Vagina (tissue), 2 donors: ENCODE measurements around the gene SPSB1. TPM values are rescaled to one million over a fixed set of nuclear protein-coding genes. Genes with fewer than 3 reads are reported as not detected.

ENCODE experiments used
- DNase-seq, 2 donors: peaks; one replicate each; pipeline ENCODE4 v3.0.0-alpha.2; 2017; ENCODE audit errors: extremely low spot score in 2 of 2
- H3K27ac ChIP-seq: fragments of 200-600 bp; sonication (generic); one replicate; pipeline ENCODE4 v1.5.1; 2019
- H3K27me3 ChIP-seq: fragments of 200-600 bp; sonication (generic); one replicate; pipeline ENCODE4 v1.5.1; 2019
- H3K36me3 ChIP-seq, 2 donors: fragments of 200-600 bp; sonication (generic); one replicate each; pipeline ENCODE4 v1.5.1; 2017 to 2019
- H3K4me1 ChIP-seq: fragments of 200-600 bp; sonication (generic); one replicate; pipeline ENCODE4 v1.5.1; 2019
- H3K4me3 ChIP-seq, 2 donors: fragments of 200-600 bp; sonication (generic); 1 replicate in 1 of 2; 2 replicates in 1 of 2; pipeline ENCODE4 v1.5.1; 2016 to 2019
- H3K9me3 ChIP-seq: fragments of 200-600 bp; sonication (generic); one replicate; pipeline ENCODE4 v1.5.1; 2019
- POLR2A ChIP-seq, 2 donors: fragments of 450-650 bp; IDR thresholded peaks; one replicate each; pipeline ENCODE4 v1.6.1; 2017; ENCODE audit warnings: antibody characterized with exemption in 2 of 2, mild to moderate bottlenecking in 2 of 2, moderate library complexity in 2 of 2
- POLR2AphosphoS5 ChIP-seq, 2 donors: sonication (generic); formaldehyde crosslinking; IDR thresholded peaks; one replicate each; pipeline ENCODE4 v1.9.0; 2017; ENCODE audit warnings: antibody characterized with exemption in 2 of 2, mild to moderate bottlenecking in 2 of 2, low read depth in 1 of 2; ENCODE audit not compliant: insufficient read depth in 1 of 2
- intact Hi-C: fragments of 100-400 bp; cut with DNase I; formaldehyde crosslinking; loops from one replicate; pipeline ENCODE4 v1.15.1; 2023
- total RNA-seq: library from RNA; depleted of rRNA; stranded (reverse); fragments of >200 nt; gene quantifications from one replicate; pipeline ENCODE4 v1.2.3, GENCODE V29; 2016
- TF ChIP-seq, protein P1 (sequence below), 3 experiments: fragments of 450-650 bp in 2 of 3; fragments of 200-600 bp in 1 of 3; sonication (generic) in 1 of 3; IDR thresholded peaks; one replicate each; pipeline ENCODE4 v1.5.1; 2017 to 2019; ENCODE audit warnings: antibody characterized with exemption in 3 of 3, mild to moderate bottlenecking in 2 of 3, moderate library complexity in 2 of 3

SPSB1 gene
- total RNA-seq, 1 donor from 2014 or later = 40.0 TPM

DNA sequence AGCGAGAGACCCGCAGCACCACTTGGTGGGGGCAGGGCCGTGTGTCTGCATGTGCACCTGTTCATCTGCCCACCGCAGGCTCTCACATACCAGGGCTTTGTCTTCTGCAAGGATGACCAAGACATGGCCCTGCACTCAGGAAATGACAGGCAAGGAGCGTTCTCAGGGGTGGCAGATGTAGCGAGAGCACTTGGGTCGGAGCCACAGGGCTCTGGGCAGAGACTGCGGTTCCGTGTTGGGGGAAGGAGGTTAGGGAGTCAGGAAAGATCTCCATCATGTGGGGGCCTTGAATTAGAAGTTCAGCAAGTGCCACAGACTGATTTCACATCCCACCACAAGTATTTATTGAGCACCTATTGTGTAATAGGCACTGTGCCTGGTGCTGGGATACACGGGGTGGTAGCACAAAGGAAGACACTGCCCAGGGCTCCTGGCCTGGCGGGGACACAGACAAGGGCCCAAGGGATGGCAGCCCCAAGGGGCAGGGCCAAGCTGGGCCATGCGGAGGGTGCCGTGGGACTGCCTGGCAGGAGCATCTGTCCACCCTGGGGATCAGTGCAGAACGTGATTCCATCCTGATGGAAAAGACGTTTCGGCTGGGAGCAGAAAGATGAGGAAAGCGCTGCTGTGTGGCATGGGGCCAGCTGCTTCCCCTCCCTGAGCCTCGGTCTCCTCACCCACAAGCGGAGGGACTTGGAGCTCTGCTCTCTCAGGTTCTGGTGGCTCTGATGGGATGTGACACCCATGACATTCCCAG, 11.4 kb upstream of the SPSB1 start:
- DNase-seq = no peak
- intact Hi-C loops = no loop called here
- Histone ChIP-seq H3K36me3 (no peaks in the 10 kb centered on the region), H3K9me3 (no peaks in the 10 kb centered on the region), H3K27ac (peak overlapping the region; percentile 33), H3K4me3 (no peak overlapping the region), H3K4me1 (peaks cover 25% of the 10 kb centered on the region), H3K27me3 (no peaks in the 10 kb centered on the region)
- TF ChIP-seq POLR2AphosphoS5 (IDR thresholded peaks at IDR 0.05; ENCODE audit: insufficient read depth in 1 of 2, low read depth in 1 of 2) (peak in 1 of 2 donors; percentile 44), POLR2A (IDR thresholded peaks at IDR 0.05) (no peak)
- TF ChIP-seq, protein P1, sequence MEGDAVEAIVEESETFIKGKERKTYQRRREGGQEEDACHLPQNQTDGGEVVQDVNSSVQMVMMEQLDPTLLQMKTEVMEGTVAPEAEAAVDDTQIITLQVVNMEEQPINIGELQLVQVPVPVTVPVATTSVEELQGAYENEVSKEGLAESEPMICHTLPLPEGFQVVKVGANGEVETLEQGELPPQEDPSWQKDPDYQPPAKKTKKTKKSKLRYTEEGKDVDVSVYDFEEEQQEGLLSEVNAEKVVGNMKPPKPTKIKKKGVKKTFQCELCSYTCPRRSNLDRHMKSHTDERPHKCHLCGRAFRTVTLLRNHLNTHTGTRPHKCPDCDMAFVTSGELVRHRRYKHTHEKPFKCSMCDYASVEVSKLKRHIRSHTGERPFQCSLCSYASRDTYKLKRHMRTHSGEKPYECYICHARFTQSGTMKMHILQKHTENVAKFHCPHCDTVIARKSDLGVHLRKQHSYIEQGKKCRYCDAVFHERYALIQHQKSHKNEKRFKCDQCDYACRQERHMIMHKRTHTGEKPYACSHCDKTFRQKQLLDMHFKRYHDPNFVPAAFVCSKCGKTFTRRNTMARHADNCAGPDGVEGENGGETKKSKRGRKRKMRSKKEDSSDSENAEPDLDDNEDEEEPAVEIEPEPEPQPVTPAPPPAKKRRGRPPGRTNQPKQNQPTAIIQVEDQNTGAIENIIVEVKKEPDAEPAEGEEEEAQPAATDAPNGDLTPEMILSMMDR (IDR thresholded peaks at IDR 0.05) = no peak

- H3K27ac ChIP-seq = peak overlapping the region; percentile 33
- H3K27me3 ChIP-seq = no peaks in the 10 kb centered on the region
- H3K36me3 ChIP-seq = no peaks in the 10 kb centered on the region
- H3K9me3 ChIP-seq = no peaks in the 10 kb centered on the region
- no peak for TF ChIP-seq POLR2A (IDR thresholded peaks at IDR 0.05)
- TF ChIP-seq, protein P1 (IDR thresholded peaks at IDR 0.05) = no peak
- TF ChIP-seq POLR2AphosphoS5 (IDR thresholded peaks at IDR 0.05; ENCODE audit: insufficient read depth in 1 of 2, low read depth in 1 of 2) = no peak
- H3K4me1 ChIP-seq = peaks cover 25% of the 10 kb centered on the region
- intact Hi-C loops = no loop called here
- DNase-seq = no peak
- H3K4me3 ChIP-seq = no peak overlapping the region
Measured at GRCh38 chr1:9281908-9282695, 10.6 kb upstream of the SPSB1 start.

DNA sequence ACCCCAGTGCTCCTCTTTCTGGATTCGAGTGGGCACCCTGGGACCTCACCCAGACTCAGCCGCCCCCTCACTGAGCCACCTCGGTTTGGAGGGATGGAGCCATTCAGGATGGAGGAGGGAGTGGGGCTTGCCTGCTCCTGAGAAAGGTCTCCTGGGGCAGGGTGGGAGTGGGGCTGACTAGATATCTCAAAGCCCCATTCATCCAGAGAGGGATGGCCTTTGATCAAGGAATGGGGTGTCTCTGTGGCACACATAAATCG, 10.1 kb upstream of the SPSB1 start:
- intact Hi-C loops = no loop called here
- H3K36me3 ChIP-seq = no peaks in the 10 kb centered on the region
- no peak overlapping the region for H3K4me3 ChIP-seq
- H3K4me1 ChIP-seq = peaks cover 25% of the 10 kb centered on the region
- TF ChIP-seq, protein P1 (IDR thresholded peaks at IDR 0.05) = no peak
- TF ChIP-seq POLR2A (IDR thresholded peaks at IDR 0.05) (no peak), POLR2AphosphoS5 (IDR thresholded peaks at IDR 0.05; ENCODE audit: insufficient read depth in 1 of 2, low read depth in 1 of 2) (no peak)
- no peaks in the 10 kb centered on the region for H3K27me3 ChIP-seq
- no peak overlapping the region for H3K27ac ChIP-seq
- no peaks in the 10 kb centered on the region for H3K9me3 ChIP-seq
- no peak for DNase-seq

DNA sequence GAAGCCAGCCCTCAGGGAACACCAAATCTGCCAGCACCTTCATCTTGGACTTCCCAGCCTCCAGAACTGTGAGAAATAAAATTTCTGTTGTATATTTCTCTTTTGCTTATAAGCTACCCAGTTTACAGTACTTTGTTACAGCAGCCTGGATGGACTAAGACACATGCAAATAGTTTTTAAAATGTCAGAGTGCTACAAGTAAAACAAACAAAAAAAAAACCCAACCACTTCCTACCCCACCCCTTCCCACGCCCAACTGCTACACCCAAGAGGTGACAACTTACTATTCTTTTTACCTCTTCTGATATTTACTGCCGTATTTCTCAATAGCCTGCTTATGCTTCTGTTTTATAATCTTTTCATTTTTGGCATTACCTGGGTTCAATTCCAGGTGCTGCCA, 8.6 kb upstream of the SPSB1 start:
- H3K27ac ChIP-seq = no peak overlapping the region
- peaks cover 6% of the 10 kb centered on the region for H3K9me3 ChIP-seq
- H3K4me3 ChIP-seq = no peak overlapping the region
- TF ChIP-seq POLR2A (IDR thresholded peaks at IDR 0.05) = no peak
- TF ChIP-seq POLR2AphosphoS5 (IDR thresholded peaks at IDR 0.05; ENCODE audit: insufficient read depth in 1 of 2, low read depth in 1 of 2) = no peak
- TF ChIP-seq, protein P1 (IDR thresholded peaks at IDR 0.05) = no peak
- H3K4me1 ChIP-seq = peaks cover 25% of the 10 kb centered on the region
- DNase-seq = no peak
- H3K27me3 ChIP-seq = no peaks in the 10 kb centered on the region
- intact Hi-C loops = no loop called here
- H3K36me3 ChIP-seq = no peaks in the 10 kb centered on the region

DNA sequence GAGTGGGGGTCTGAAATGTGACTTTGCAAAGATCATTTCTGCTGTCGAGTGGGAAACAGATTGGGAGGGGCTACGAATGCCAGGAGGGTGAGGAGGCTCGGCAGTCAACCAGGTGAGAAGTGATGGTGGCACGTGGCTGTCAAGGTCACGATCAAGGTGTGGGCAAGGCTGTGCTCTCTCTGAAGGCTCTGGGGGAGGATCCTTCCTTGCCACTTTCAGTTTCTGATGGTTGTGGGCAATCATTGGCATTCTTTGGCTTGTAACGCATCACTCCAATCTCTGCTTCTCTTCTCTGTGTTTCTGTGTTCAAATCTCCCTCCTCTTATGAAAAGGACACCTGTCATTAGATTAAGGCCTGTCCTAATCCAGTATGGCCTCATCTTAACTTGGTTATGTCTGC, 6.1 kb upstream of the SPSB1 start:
- intact Hi-C loops = loop anchor here (5.0 kb wide), 1 partner anchor 171 kb away; no protein-coding TSS in a partner anchor
- H3K4me1 ChIP-seq = peaks cover 25% of the 10 kb centered on the region

More for the DNA sequence above, 6.1 kb upstream of the SPSB1 start:
- TF ChIP-seq POLR2A (IDR thresholded peaks at IDR 0.05) (no peak), POLR2AphosphoS5 (IDR thresholded peaks at IDR 0.05; ENCODE audit: insufficient read depth in 1 of 2, low read depth in 1 of 2) (no peak)
- TF ChIP-seq, protein P1 (IDR thresholded peaks at IDR 0.05) = no peak
- Histone ChIP-seq H3K27me3 (no peaks in the 10 kb centered on the region), H3K36me3 (no peaks in the 10 kb centered on the region), H3K4me3 (no peak overlapping the region), H3K9me3 (peaks cover 6% of the 10 kb centered on the region), H3K27ac (no peak overlapping the region)
- DNase-seq = no peak
